HepG2 (cell line): ENCODE data around the gene IP6K3. TPM values are rescaled to one million over a fixed set of nuclear protein-coding genes. Genes with fewer than 3 reads are reported as not detected.
A peak's percentile ranks its signal among the peaks of the same experiment; 100 is the strongest.

Source experiments
- ARID3A ChIP-seq: IDR thresholded peaks from 2 replicates; pipeline ENCODE4 v1.6.1; 2012; ENCODE audit warnings: low read depth, low read length, improper control_type of control experiment
- ATAD3A ChIP-seq: sonication (generic); formaldehyde crosslinking; IDR thresholded peaks from 2 replicates; pipeline ENCODE4 v1.4.0; 2020; ENCODE audit warnings: missing genetic modification reagents
- HDAC6 ChIP-seq: fragments of 200-600 bp; sonication (generic); IDR thresholded peaks from 2 replicates; pipeline ENCODE4 v1.7.0; 2017; ENCODE audit warnings: mild to moderate bottlenecking, antibody characterized with exemption, low read length, low read depth
- KLF6 ChIP-seq: IDR thresholded peaks from 2 replicates; pipeline ENCODE4 v1.8.0; 2016; ENCODE audit warnings: missing biosample characterization, missing genetic modification reagents
- PAF1 ChIP-seq: IDR thresholded peaks from 2 replicates; pipeline ENCODE4 v1.6.1; 2016; ENCODE audit warnings: missing genetic modification reagents, missing compliant biosample characterization
- RCOR2 ChIP-seq: IDR thresholded peaks from 2 replicates; pipeline ENCODE4 v1.6.1; 2016; ENCODE audit warnings: missing biosample characterization, missing genetic modification reagents
- RXRA ChIP-seq: sonication (generic); formaldehyde crosslinking; IDR thresholded peaks from 2 replicates; pipeline ENCODE4 v1.5.1; 2020; ENCODE audit warnings: missing genetic modification reagents
- TFDP2 ChIP-seq: sonication (generic); formaldehyde crosslinking; IDR thresholded peaks from 2 replicates; pipeline ENCODE4 v1.4.0; 2020; ENCODE audit warnings: missing genetic modification reagents
- ZNF251 ChIP-seq: sonication (generic); formaldehyde crosslinking; IDR thresholded peaks from 2 replicates; pipeline ENCODE4 v1.9.0; 2021; ENCODE audit warnings: mild to moderate bottlenecking, missing genetic modification reagents
- ZNF512 ChIP-seq: sonication (generic); formaldehyde crosslinking; IDR thresholded peaks from 2 replicates; pipeline ENCODE4 v1.4.0; 2020; ENCODE audit warnings: mild to moderate bottlenecking, missing genetic modification reagents
- ZNF567 ChIP-seq: sonication (generic); formaldehyde crosslinking; IDR thresholded peaks from 2 replicates; pipeline ENCODE4 v1.8.1; 2023; ENCODE audit warnings: mild to moderate bottlenecking, missing genetic modification reagents, borderline replicate concordance
- ZNF646 ChIP-seq: sonication (generic); formaldehyde crosslinking; IDR thresholded peaks from 2 replicates; pipeline ENCODE4 v1.9.0; 2021; ENCODE audit warnings: mild to moderate bottlenecking, missing genetic modification reagents
- ZNF672 ChIP-seq: sonication (generic); formaldehyde crosslinking; IDR thresholded peaks from 2 replicates; pipeline ENCODE4 v1.8.1; 2022; ENCODE audit warnings: missing genetic modification reagents
- ZNF768 ChIP-seq: sonication (generic); formaldehyde crosslinking; IDR thresholded peaks from 2 replicates; pipeline ENCODE4 v1.4.0; 2020; ENCODE audit warnings: missing genetic modification reagents
- ZNF839 ChIP-seq: sonication (generic); formaldehyde crosslinking; IDR thresholded peaks from 2 replicates; pipeline ENCODE4 v1.4.0; 2020; ENCODE audit warnings: missing genetic modification reagents, mild to moderate bottlenecking, borderline replicate concordance
- ZSCAN29 ChIP-seq: sonication (generic); formaldehyde crosslinking; conservative IDR thresholded peaks from 2 replicates; pipeline ENCODE4 v1.4.0; 2020; ENCODE audit warnings: mild to moderate bottlenecking, missing genetic modification reagents
- polyA plus RNA-seq, 8 experiments: library from polyadenylated mRNA; depleted of rRNA in 3 of 8; stranded (reverse) in 7 of 8; unstranded in 1 of 8; fragments of >200 nt; fragmentation: Illumina TruSeq in 4 of 8; extraction: Trizol in 4 of 8; gene quantifications; 2 replicates each; pipeline versions ENCODE4 v1.2.1 to v1.2.3, GENCODE V29; 2011 to 2016; ENCODE audit warnings: low read depth in 4 of 8, missing spikeins in 1 of 8, mixed read lengths in 1 of 8; ENCODE audit not compliant: insufficient read depth in 1 of 8
- total RNA-seq, 5 experiments: library from RNA; depleted of rRNA; stranded (reverse); fragments of >200 nt; fragmentation: Illumina TruSeq; extraction: Trizol; gene quantifications; 2 replicates each; pipeline ENCODE4 v1.2.3, GENCODE V29; 2016; ENCODE audit warnings: low read depth in 1 of 5

The IP6K3 gene
- total and polyA plus RNA-seq, 2 of the 13 experiments (the other 11 are each of a cell fraction or from before 2014, with no cell fraction given): 0.11 to 0.18 TPM

- TF ChIP-seq ZNF768 (CRISPR knock-in tag) (peak; percentile 64; the same call in 1 of the 2 replicates), HDAC6 (no peak), ZNF672 (CRISPR knock-in tag) (no peak), PAF1 (CRISPR knock-in tag) (no peak), ZNF567 (peak; percentile 94; the same call in 1 of the 2 replicates), RXRA (CRISPR knock-in tag) (peak; percentile 86), ZNF839 (no peak), ZNF251 (CRISPR knock-in tag) (peak; percentile 73; the same call in 1 of the 2 replicates), TFDP2 (CRISPR knock-in tag) (peak; percentile 97), ZNF646 (CRISPR knock-in tag) (0 out of 2 replicates have a peak, but pooled peaks have one; percentile 56), RCOR2 (peak; percentile 14; the same call in 1 of the 2 replicates), ZSCAN29 (CRISPR knock-in tag) (peak; percentile 70; the same call in 1 of the 2 replicates), ATAD3A (CRISPR knock-in tag) (0 out of 2 replicates have a peak, but pooled peaks have one; percentile 52), KLF6 (peak; percentile 96), ARID3A (no peak), ZNF512 (CRISPR knock-in tag) (no peak)
Observed at GRCh38 chr6:33711140-33712129, 35.3 kb downstream of the IP6K3 start, which contains the start of gene UQCC2 (continued).
